ENCODE data around the gene DAGLA.

DAGLA gene

GRCh38 chr11:61688365-61689163, 8.4 kb downstream of the DAGLA start:
- no peak for DNase-seq (ENCODE audit: extremely low spot score)
- CTCF ChIA-PET: no interaction called here
- TF ChIP-seq NFRKB (IDR thresholded peaks at IDR 0.05): no peak
- no peak for TF ChIP-seq LEF1 (IDR thresholded peaks at IDR 0.05; ENCODE audit: borderline replicate concordance)
- TF ChIP-seq FOXM1 (IDR thresholded peaks at IDR 0.05; ENCODE audit: borderline replicate concordance): no peak
- no peak for TF ChIP-seq L3MBTL2 (conservative IDR thresholded peaks at IDR 0.05)
- no peak for TF ChIP-seq SUZ12 (IDR thresholded peaks at IDR 0.05)
- no peak for TF ChIP-seq CTBP1 (IDR thresholded peaks at IDR 0.05; ENCODE audit: borderline replicate concordance)
- TF ChIP-seq, protein P1, sequence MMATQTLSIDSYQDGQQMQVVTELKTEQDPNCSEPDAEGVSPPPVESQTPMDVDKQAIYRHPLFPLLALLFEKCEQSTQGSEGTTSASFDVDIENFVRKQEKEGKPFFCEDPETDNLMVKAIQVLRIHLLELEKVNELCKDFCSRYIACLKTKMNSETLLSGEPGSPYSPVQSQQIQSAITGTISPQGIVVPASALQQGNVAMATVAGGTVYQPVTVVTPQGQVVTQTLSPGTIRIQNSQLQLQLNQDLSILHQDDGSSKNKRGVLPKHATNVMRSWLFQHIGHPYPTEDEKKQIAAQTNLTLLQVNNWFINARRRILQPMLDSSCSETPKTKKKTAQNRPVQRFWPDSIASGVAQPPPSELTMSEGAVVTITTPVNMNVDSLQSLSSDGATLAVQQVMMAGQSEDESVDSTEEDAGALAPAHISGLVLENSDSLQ (IDR thresholded peaks at IDR 0.05): no peak
- TF ChIP-seq FOXK2 (IDR thresholded peaks at IDR 0.05): no peak
- no peak for TF ChIP-seq ARNT (IDR thresholded peaks at IDR 0.05)
- TF ChIP-seq ZNF384 (IDR thresholded peaks at IDR 0.05): no peak
- POLR2A ChIA-PET: no interaction called here

DNA sequence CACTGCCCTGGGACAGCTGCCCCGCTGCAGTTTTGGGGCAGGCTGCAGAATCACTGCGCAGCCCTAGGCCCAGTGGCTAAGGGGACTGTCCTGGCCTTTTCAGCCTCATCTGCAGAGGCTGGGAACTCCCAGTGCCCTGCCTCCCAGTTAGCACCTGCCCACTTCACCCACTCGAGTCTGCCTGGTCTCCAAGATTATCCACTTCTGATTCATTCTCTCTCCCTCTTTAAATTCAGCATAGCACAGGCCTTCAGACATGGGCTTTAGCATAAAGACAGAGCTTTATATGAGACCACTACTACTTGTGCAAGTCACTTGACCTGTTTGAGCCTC, 8.9 kb downstream of the DAGLA start:
- ChIA-PET CTCF (interaction anchor here (0.7 kb wide), 1 partner anchor 10 kb away, joined by 3 read pairs; no protein-coding TSS in a partner anchor), POLR2A (no interaction called here)

DNA sequence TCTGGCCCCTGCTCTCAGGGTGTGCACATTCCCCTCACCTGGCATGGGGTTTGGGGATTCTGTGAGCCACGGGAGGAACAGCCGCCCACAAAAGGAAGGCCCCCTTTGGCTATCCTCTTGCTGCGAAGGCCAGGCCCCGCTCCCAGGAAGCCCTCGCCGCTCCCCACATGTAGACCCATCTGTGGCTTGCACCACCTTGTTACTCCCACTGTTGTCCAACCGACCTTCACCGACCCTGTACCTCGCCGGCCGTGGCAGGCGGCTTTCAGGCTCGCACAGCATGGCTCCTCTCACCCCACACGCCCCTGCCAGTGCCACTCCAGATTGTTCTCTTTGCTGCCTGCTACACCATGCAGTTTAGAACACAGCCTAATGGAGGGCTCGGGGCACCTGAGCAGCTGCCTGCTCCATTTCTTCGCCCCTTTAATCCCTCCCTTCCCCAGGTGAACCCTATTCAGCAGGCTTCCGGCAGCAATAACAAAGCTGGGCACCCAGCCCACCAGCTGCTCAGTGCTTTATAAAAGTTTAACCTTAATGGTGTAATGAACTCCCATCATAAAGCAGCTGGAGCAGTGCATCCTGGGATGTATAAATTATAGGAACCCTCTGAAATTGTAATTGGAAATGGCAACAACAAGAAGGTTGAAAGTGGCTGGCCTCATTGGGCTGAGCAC, 10.7 kb downstream of the DAGLA start:
- POLR2A ChIA-PET: interaction anchor here (1.6 kb wide), 1 partner anchor 28 kb away, joined by 6 read pairs; no protein-coding TSS in a partner anchor
- CTCF ChIA-PET: interaction anchor here (1.0 to 1.2 kb wide), 2 partner anchors 16 to 19 kb away, joined by 3 read pairs; no protein-coding TSS in a partner anchor
- no peak for TF ChIP-seq ARNT (IDR thresholded peaks at IDR 0.05)
- no peak for TF ChIP-seq BHLHE40 (IDR thresholded peaks at IDR 0.05; ENCODE audit: borderline replicate concordance)
- TF ChIP-seq, protein P1 (IDR thresholded peaks at IDR 0.05): no peak
- no peak for TF ChIP-seq ZNF384 (IDR thresholded peaks at IDR 0.05)
- no peak for DNase-seq (ENCODE audit: extremely low spot score)

More for the DNA sequence above, 8.9 kb downstream of the DAGLA start:
- no peak for DNase-seq (ENCODE audit: extremely low spot score)
- no peak for TF ChIP-seq ARNT (IDR thresholded peaks at IDR 0.05)
- TF ChIP-seq FOXM1 (IDR thresholded peaks at IDR 0.05; ENCODE audit: borderline replicate concordance): no peak
- TF ChIP-seq, protein P1 (IDR thresholded peaks at IDR 0.05): no peak
- TF ChIP-seq CTBP1 (IDR thresholded peaks at IDR 0.05; ENCODE audit: borderline replicate concordance): no peak
- no peak for TF ChIP-seq SUZ12 (IDR thresholded peaks at IDR 0.05)
- TF ChIP-seq L3MBTL2 (conservative IDR thresholded peaks at IDR 0.05): no peak
- no peak for TF ChIP-seq TARDBP (IDR thresholded peaks at IDR 0.05)
- TF ChIP-seq HDGF (IDR thresholded peaks at IDR 0.05; ENCODE audit: borderline replicate concordance): no peak
- TF ChIP-seq FOXA1 (IDR thresholded peaks at IDR 0.05): no peak

DNA sequence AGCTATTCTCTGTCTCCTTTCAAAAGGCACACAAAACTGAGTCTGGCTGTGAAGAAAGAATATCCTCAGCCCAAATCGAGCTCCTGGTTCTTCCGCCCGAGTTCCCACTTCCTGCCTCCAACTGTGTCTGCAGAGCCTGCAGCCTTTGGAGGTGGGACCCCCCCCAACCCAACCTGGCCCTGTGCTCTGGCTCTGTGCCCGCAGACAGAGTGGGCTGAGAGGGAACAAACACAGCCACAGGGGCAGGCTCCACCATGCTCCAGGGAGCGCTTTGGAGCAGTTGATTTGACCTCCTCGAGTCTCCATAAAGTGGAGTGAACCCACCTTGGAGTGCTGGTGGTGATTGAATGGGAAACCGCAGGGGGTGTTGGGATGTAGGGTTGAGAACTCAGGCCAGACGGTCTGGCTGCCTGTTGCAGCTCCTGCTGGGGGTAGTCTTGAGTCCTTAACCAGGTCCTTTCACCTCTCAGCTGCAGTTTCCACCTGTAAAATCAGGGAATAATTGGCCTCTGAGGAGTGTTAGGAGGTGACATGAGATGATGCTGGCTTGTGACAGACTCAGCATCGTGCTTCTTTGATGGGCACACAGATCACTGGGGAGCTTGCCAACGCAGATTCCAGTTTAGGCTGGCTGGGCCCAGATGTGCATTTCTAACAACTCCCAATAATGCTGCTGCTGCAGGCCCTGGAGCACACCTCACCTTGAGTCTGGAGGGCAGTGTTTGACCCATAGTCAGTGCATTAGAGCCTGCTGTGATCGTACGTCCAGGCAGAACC, 11.4 kb downstream of the DAGLA start:
- DNase-seq (ENCODE audit: extremely low spot score): no peak
- TF ChIP-seq ELF4 (IDR thresholded peaks at IDR 0.05): no peak
- no peak for TF ChIP-seq CTBP1 (IDR thresholded peaks at IDR 0.05; ENCODE audit: borderline replicate concordance)
- no peak for TF ChIP-seq L3MBTL2 (conservative IDR thresholded peaks at IDR 0.05)
- no peak for TF ChIP-seq SUZ12 (IDR thresholded peaks at IDR 0.05)
- TF ChIP-seq FOXK2 (IDR thresholded peaks at IDR 0.05): no peak
- TF ChIP-seq, protein P1 (IDR thresholded peaks at IDR 0.05): no peak
- CTCF ChIA-PET: interaction anchor here (1.0 kb wide), 1 partner anchor 20 kb away, joined by 3 read pairs; no protein-coding TSS in a partner anchor

GRCh38 chr11:61693922-61694601, 13.9 kb downstream of the DAGLA start:
- DNase-seq (ENCODE audit: extremely low spot score): no peak
- no peak for TF ChIP-seq ZNF384 (IDR thresholded peaks at IDR 0.05)
- TF ChIP-seq FOXK2 (IDR thresholded peaks at IDR 0.05): no peak
- no peak for TF ChIP-seq CTBP1 (IDR thresholded peaks at IDR 0.05; ENCODE audit: borderline replicate concordance)
- TF ChIP-seq NFRKB (IDR thresholded peaks at IDR 0.05): no peak
- TF ChIP-seq HDGF (IDR thresholded peaks at IDR 0.05; ENCODE audit: borderline replicate concordance): no peak
- TF ChIP-seq ELF4 (IDR thresholded peaks at IDR 0.05): no peak
- TF ChIP-seq SP1 (IDR thresholded peaks at IDR 0.05): no peak
- no peak for TF ChIP-seq SUZ12 (IDR thresholded peaks at IDR 0.05)
- TF ChIP-seq, protein P1 (IDR thresholded peaks at IDR 0.05): no peak
- ChIA-PET CTCF (no interaction called here), POLR2A (interaction anchor here (1.1 kb wide), 1 partner anchor 265 kb away, joined by 3 read pairs; no protein-coding TSS in a partner anchor)

More for the DNA sequence above, 11.4 kb downstream of the DAGLA start:
- POLR2A ChIA-PET: interaction anchor here (1.6 kb wide), 1 partner anchor 27 kb away, joined by 6 read pairs; no protein-coding TSS in a partner anchor
